H1 (cell line): Measurements from ENCODE around the gene OR13G1. TPM values are rescaled to one million over a fixed set of nuclear protein-coding genes. Genes with fewer than 3 reads are reported as not detected.

Experiments used
- CTCF ChIA-PET: fragments of 300-600 bp; sonication (Branson Sonifier 250); formaldehyde crosslinking; loops from one replicate; lab custom pipeline; 2021; ENCODE audit not compliant: partially characterized antibody; lab: Charles Lee
- POLR2A ChIA-PET: fragments of 300-600 bp; sonication (Branson Sonifier 250); formaldehyde crosslinking; loops from one replicate; lab custom pipeline; 2021; ENCODE audit warnings: inconsistent platforms; ENCODE audit not compliant: partially characterized antibody; lab: Charles Lee
- DNase-seq, 2 experiments: peaks; one replicate each; pipeline versions ENCODE4 v3.0.0 to v3.0.0-alpha.2; 2010 to 2022; ENCODE audit warnings: low spot score in 2 of 2, low read depth in 1 of 2, mixed read lengths in 1 of 2
- FAIRE-seq: peaks from 2 replicates; lab custom pipeline; 2011; peaks lifted over from hg19 to GRCh38; lab: Jason Lieb, UNC
- H2AFZ ChIP-seq: 2 replicates; pipeline ENCODE4 v1.8.1; 2012; ENCODE audit warnings: low read length, inconsistent platforms
- H2AK5ac ChIP-seq: 2 replicates; pipeline ENCODE4 v1.6.1; 2013; ENCODE audit warnings: low read depth, low read length
- H2BK120ac ChIP-seq: replicated peaks from 2 replicates; pipeline ENCODE3; 2013; ENCODE audit warnings: low read depth, low read length, inconsistent platforms
- H2BK12ac ChIP-seq: 2 replicates; pipeline ENCODE4 v1.6.1; 2013; ENCODE audit warnings: low read depth, low read length
- H2BK15ac ChIP-seq: 2 replicates; pipeline ENCODE4 v1.6.1; 2013; ENCODE audit warnings: low read length
- H2BK20ac ChIP-seq: 2 replicates; pipeline ENCODE4 v1.6.1; 2013; ENCODE audit warnings: low read length
- H2BK5ac ChIP-seq: 2 replicates; pipeline ENCODE4 v1.6.1; 2013; ENCODE audit warnings: low read depth, low read length
- H3K14ac ChIP-seq: 2 replicates; pipeline ENCODE4 v1.6.1; 2013; ENCODE audit warnings: inconsistent platforms; ENCODE audit not compliant: insufficient read length
- H3K18ac ChIP-seq: 2 replicates; pipeline ENCODE4 v1.6.1; 2013; ENCODE audit warnings: low read length; ENCODE audit errors: extremely low read depth
- H3K23ac ChIP-seq: 2 replicates; pipeline ENCODE4 v1.6.1; 2013; ENCODE audit warnings: inconsistent platforms; ENCODE audit not compliant: insufficient read length
- H3K23me2 ChIP-seq: 2 replicates; pipeline ENCODE4 v1.6.1; 2013; ENCODE audit warnings: low read depth, low read length
- H3K27ac ChIP-seq: 2 replicates; pipeline ENCODE4 v1.6.1; 2011; ENCODE audit warnings: low read depth, low read length, inconsistent platforms
- H3K27me3 ChIP-seq, 4 experiments: replicated peaks in 1 of 4; 1 replicate in 1 of 4; 2 replicates in 3 of 4; pipeline versions ENCODE4 v1.6.1 to v1.8.1; 2011 to 2013; ENCODE audit warnings: low read length in 3 of 4, mild to moderate bottlenecking in 3 of 4, inconsistent platforms in 2 of 4, mixed read lengths in 2 of 4, moderate library complexity in 1 of 4; ENCODE audit not compliant: control insufficient read depth in 3 of 4, insufficient read depth in 3 of 4; ENCODE audit errors: extremely low read depth in 1 of 4
- H3K36me3 ChIP-seq, 4 experiments: 2 replicates each; pipeline versions ENCODE4 v1.6.1 to v1.8.1; 2011 to 2013; ENCODE audit warnings: mild to moderate bottlenecking in 4 of 4, low read length in 3 of 4, moderate library complexity in 2 of 4, control low read depth in 1 of 4, inconsistent platforms in 1 of 4; ENCODE audit not compliant: insufficient read depth in 4 of 4, control insufficient read depth in 2 of 4
- H3K4ac ChIP-seq: replicated peaks from 2 replicates; pipeline ENCODE3; 2013; ENCODE audit warnings: low read length, low read depth, mixed read lengths, inconsistent platforms; ENCODE audit not compliant: insufficient read length
- H3K4me1 ChIP-seq, 4 experiments: replicated peaks in 1 of 4; 1 replicate in 1 of 4; 2 replicates in 3 of 4; pipeline versions ENCODE4 v1.6.1 to v1.8.1; 2011 to 2013; ENCODE audit warnings: low read length in 3 of 4, inconsistent platforms in 2 of 4, mixed read lengths in 1 of 4; ENCODE audit not compliant: insufficient read depth in 4 of 4, control insufficient read depth in 3 of 4
- H3K4me2 ChIP-seq, 2 experiments: 2 replicates each; pipeline versions ENCODE4 v1.6.1 to v1.8.1; 2011 to 2013; ENCODE audit warnings: low read depth in 2 of 2, low read length in 2 of 2, control low read depth in 1 of 2, inconsistent platforms in 1 of 2, mild to moderate bottlenecking in 1 of 2; ENCODE audit not compliant: insufficient read depth in 1 of 2
- H3K4me3 ChIP-seq, 4 experiments: fragments of 200-600, 300-600 bp in 1 of 4; sonication (generic), shearing (Covaris generic), sonication (Bioruptor Twin) in 1 of 4; 2 replicates each; pipeline versions ENCODE4 v1.5.1 to v1.8.1; 2011 to 2016; ENCODE audit warnings: low read length in 4 of 4, low read depth in 3 of 4, control low read depth in 2 of 4, inconsistent platforms in 2 of 4, mild to moderate bottlenecking in 2 of 4, mixed read lengths in 1 of 4, moderate library complexity in 1 of 4; ENCODE audit not compliant: insufficient read depth in 2 of 4; ENCODE audit errors: extremely low read depth in 1 of 4
- H3K56ac ChIP-seq: replicated peaks from 2 replicates; pipeline ENCODE3; 2013; ENCODE audit warnings: low read depth, mild to moderate bottlenecking, mixed read lengths, low read length, inconsistent platforms; ENCODE audit not compliant: insufficient read length
- H3K79me1 ChIP-seq: 2 replicates; pipeline ENCODE4 v1.6.1; 2013; ENCODE audit warnings: low read depth, low read length, control low read depth
- H3K79me2 ChIP-seq, 2 experiments: 2 replicates each; pipeline versions ENCODE4 v1.6.1 to v1.8.1; 2012 to 2013; ENCODE audit warnings: low read length in 2 of 2, mild to moderate bottlenecking in 2 of 2, inconsistent platforms in 1 of 2; ENCODE audit not compliant: insufficient read depth in 2 of 2, control insufficient read depth in 1 of 2
- H3K9ac ChIP-seq, 4 experiments: replicated peaks in 1 of 4; 1 replicate in 1 of 4; 2 replicates in 3 of 4; pipeline versions ENCODE4 v1.6.1 to v1.8.1; 2011 to 2013; ENCODE audit warnings: low read depth in 3 of 4, low read length in 3 of 4, control low read depth in 2 of 4, mild to moderate bottlenecking in 2 of 4, moderate library complexity in 2 of 4, inconsistent platforms in 1 of 4; ENCODE audit errors: extremely low read depth in 1 of 4
- H3K9me3 ChIP-seq, 2 experiments: 2 replicates each; pipeline versions ENCODE4 v1.6.1 to v1.8.1; 2012 to 2013; ENCODE audit warnings: mild to moderate bottlenecking in 2 of 2, moderate library complexity in 2 of 2, control low read depth in 1 of 2, inconsistent platforms in 1 of 2, low read depth in 1 of 2, low read length in 1 of 2, mixed read lengths in 1 of 2; ENCODE audit not compliant: insufficient read depth in 2 of 2
- H4K20me1 ChIP-seq, 2 experiments: replicated peaks in 1 of 2; 2 replicates each; pipeline versions ENCODE3 to v1.8.1; 2011 to 2013; ENCODE audit warnings: inconsistent platforms in 2 of 2, low read length in 2 of 2, mild to moderate bottlenecking in 1 of 2; ENCODE audit not compliant: insufficient read depth in 2 of 2, control insufficient read depth in 1 of 2
- H4K5ac ChIP-seq: 2 replicates; pipeline ENCODE4 v1.6.1; 2013; ENCODE audit warnings: low read length, low read depth, mixed read lengths, inconsistent platforms; ENCODE audit not compliant: insufficient read length
- H4K8ac ChIP-seq: 2 replicates; pipeline ENCODE4 v1.8.0; 2013; ENCODE audit warnings: mild to moderate bottlenecking, moderate library complexity, low read length, inconsistent platforms; ENCODE audit not compliant: insufficient read depth; ENCODE audit errors: extremely low read depth
- H4K91ac ChIP-seq: replicated peaks from 2 replicates; pipeline ENCODE3; 2013; ENCODE audit warnings: low read length, mixed read lengths, inconsistent platforms; ENCODE audit not compliant: insufficient read length
- CBX5 ChIP-seq: fragments of 300-800, 300-1000 bp; sonication (generic); IDR thresholded peaks from 2 replicates; pipeline ENCODE4 v1.7.1; 2016; ENCODE audit warnings: antibody characterized with exemption, low read length, low read depth
- SRF ChIP-seq: IDR thresholded peaks from 2 replicates; pipeline ENCODE4 v1.6.1; 2011; ENCODE audit warnings: mild to moderate bottlenecking, low read depth, low read length, moderate library complexity
- WGBS, 2 experiments: shearing (Covaris generic) in 1 of 2; methylation state at CpG; one replicate each; pipeline versions ENCODE4 v1.1.6 to v1.1.7; 2013 to 2015; ENCODE audit warnings: low lambda C conversion rate in 2 of 2, mixed read lengths in 2 of 2, inconsistent platforms in 1 of 2, low coverage in 1 of 2, missing lambda C conversion rate in 1 of 2; ENCODE audit not compliant: insufficient replicate concordance in 2 of 2, insufficient coverage in 1 of 2, insufficient read length in 1 of 2; ENCODE audit errors: extremely low coverage in 1 of 2, missing lambda C conversion rate in 1 of 2; 5-methylcytosine and 5-hydroxymethylcytosine counted together
- polyA plus RNA-seq, 7 experiments: library from polyadenylated mRNA; depleted of rRNA in 3 of 7; stranded (reverse) in 5 of 7; unstranded in 2 of 7; fragments of >200 nt in 5 of 7; fragments of 200-250 nt in 2 of 7; gene quantifications; 1 replicate in 5 of 7; 2 replicates in 1 of 7; 4 replicates in 1 of 7; pipeline versions ENCODE4 v1.2.1 to v1.2.3, GENCODE V29; 2011 to 2013; ENCODE audit warnings: missing spikeins in 2 of 7, mixed read lengths in 2 of 7
- total RNA-seq: library from RNA; stranded (reverse); fragmentation: NEBNext Ultra II Directional; extraction: Animal tissue kit (Norgen Biotek cat#: 25700); gene quantifications from 2 replicates; pipeline ENCODE4 v1.2.1, GENCODE V29; 2021

Gene OR13G1
- total and polyA plus RNA-seq, 2 of the 8 experiments (the other 6 are each of a cell fraction or from before 2014, with no cell fraction given): not detected

DNA sequence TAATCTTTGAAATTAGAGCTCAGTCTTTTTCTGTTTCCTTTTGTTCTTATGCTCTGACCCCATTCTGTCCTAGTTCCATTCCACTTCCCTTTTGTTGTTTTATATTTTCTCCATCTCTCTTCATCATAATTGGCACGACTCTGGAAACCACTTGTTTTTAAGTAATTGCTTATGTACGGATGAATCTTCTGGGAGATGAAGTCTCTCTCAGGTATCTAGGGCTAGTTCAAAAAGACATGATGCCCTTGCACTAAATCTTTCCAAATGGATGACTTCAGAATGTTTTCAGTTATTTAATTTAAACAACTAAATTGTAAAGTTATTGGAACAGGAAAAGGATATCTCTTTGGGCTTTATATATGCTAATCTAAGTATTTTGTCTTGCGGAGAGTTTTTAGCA lies 37.0 kb upstream of the OR13G1 start, which contains the start of gene OR6F1:
OR6F1 (minus strand) TSS at position 101 of the 400 bp plus-strand sequence. CDS start 3,891 bp downstream, outside the sequence.
- Histone ChIP-seq H4K8ac (no peak within 1 kb of the TSS), H2BK20ac (no peak within 1 kb of the TSS), H3K4me3 (no peak within 1 kb of the TSS), H3K9me3 (peaks cover 51 to 57% of the 10 kb centered on the region in 2 experiments), H3K79me1 (no peaks in the 10 kb centered on the region), H2BK12ac (no peak within 1 kb of the TSS), H2AFZ (no peak within 1 kb of the TSS), H3K27ac (no peak within 1 kb of the TSS), H3K4me2 (no peak within 1 kb of the TSS), H2AK5ac (no peak within 1 kb of the TSS), H2BK5ac (no peak within 1 kb of the TSS), H3K4ac (no peak within 1 kb of the TSS), H3K36me3 (peaks cover 0 to 3% (median 0%) of the 10 kb centered on the region in 4 experiments; a peak in 1 of 8 replicates), H3K14ac (no peak within 1 kb of the TSS), H3K4me1 (no peaks in the 10 kb centered on the region), H3K23ac (no peak within 1 kb of the TSS), H3K18ac (no peak within 1 kb of the TSS), H2BK15ac (no peak within 1 kb of the TSS), H3K23me2 (no peaks in the 10 kb centered on the region), H4K91ac (no peak within 1 kb of the TSS), H3K56ac (no peak within 1 kb of the TSS), H3K27me3 (peaks cover 0 to 1% (median 0%) of the 10 kb centered on the region in 4 experiments; a peak in 1 of 7 replicates), H3K9ac (no peak within 1 kb of the TSS), H2BK120ac (no peak within 1 kb of the TSS), H4K20me1 (no peaks in the 10 kb centered on the region), H3K79me2 (no peaks in the 10 kb centered on the region), H4K5ac (no peak within 1 kb of the TSS)
- DNase-seq (no peak), FAIRE-seq (no peak)
- ChIA-PET CTCF (no interaction called here), POLR2A (no interaction called here)
- WGBS, 2 experiments: 81% methylated on average over 3 of the region's 3 CpGs; no CpG with 5 or more reads in 1 of the 2 experiments
- TF ChIP-seq SRF: no peak
- no peak for TF ChIP-seq CBX5
